ENCODE measurements around the gene ENTR1.

The ENTR1 gene

DNA sequence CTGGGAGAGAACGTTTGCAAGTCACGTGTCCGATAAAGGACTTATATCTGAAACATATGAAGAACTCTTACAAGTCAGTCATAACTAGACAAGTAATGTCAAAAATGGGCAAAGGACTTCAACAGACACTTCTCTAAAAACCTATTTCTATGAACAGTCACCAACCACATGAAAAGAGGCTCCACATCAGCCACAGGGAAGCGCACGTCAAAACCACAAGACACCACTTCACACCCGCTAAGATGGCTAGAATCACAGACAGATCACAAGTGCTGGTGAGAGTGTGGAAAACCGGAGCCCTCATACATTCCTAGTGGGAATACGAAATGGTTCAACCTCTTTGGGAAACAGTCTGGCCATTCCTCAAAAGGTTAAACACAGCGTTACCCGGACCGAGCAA lies 25.4 kb downstream of the ENTR1 start:
- TF ChIP-seq, protein P1, sequence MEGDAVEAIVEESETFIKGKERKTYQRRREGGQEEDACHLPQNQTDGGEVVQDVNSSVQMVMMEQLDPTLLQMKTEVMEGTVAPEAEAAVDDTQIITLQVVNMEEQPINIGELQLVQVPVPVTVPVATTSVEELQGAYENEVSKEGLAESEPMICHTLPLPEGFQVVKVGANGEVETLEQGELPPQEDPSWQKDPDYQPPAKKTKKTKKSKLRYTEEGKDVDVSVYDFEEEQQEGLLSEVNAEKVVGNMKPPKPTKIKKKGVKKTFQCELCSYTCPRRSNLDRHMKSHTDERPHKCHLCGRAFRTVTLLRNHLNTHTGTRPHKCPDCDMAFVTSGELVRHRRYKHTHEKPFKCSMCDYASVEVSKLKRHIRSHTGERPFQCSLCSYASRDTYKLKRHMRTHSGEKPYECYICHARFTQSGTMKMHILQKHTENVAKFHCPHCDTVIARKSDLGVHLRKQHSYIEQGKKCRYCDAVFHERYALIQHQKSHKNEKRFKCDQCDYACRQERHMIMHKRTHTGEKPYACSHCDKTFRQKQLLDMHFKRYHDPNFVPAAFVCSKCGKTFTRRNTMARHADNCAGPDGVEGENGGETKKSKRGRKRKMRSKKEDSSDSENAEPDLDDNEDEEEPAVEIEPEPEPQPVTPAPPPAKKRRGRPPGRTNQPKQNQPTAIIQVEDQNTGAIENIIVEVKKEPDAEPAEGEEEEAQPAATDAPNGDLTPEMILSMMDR (IDR thresholded peaks at IDR 0.05): no peak

DNA sequence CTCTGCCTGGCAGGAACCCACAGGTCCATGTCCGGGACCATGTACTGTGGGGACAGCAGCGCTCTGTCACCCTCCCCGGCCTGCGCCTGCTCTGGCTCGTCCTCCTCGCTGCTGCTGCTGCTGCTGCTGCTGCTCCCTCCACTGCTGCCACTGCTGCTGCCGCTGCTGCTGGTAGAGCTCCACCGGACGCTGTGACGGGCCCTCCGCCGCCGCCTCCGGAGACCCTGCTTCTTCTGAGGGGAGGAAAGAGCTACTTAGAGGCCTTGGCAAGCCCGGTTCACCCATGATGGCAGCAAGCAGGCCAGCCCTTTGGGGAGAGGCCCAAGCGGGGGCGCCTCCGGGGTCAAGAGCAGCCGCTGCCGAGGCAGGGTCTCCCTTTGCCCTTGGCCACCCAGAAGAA lies 27.0 kb downstream of the ENTR1 start:
- TF ChIP-seq, protein P1 (IDR thresholded peaks at IDR 0.05): no peak

DNA sequence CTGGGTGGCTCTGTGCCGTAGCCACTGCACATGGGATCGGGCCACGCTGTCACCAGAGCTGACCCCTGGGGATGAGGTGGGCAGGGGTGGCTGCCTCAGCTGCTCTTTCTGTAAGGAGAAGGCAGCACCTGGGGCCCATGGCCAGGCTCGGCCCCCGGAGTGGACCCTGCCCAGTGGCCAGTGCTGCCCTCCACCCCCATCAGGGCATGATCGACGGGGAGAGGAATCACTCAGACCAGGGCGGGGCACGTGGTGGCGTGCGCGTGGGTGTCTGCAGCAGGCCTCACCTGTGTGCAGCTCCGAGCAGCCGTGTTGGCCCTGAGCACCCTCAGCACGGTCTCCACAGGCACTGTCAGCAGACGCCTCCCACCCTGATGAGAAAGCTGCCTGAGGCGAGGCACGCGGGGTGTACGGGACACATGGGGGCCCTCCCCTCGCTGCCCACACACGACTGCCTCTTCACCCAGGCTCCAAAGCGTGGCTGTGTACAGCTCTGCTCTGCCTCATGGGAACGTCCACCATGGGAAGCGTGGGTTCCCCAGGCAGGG lies 28.4 kb downstream of the ENTR1 start:
- TF ChIP-seq, protein P1 (IDR thresholded peaks at IDR 0.05): no peak

DNA sequence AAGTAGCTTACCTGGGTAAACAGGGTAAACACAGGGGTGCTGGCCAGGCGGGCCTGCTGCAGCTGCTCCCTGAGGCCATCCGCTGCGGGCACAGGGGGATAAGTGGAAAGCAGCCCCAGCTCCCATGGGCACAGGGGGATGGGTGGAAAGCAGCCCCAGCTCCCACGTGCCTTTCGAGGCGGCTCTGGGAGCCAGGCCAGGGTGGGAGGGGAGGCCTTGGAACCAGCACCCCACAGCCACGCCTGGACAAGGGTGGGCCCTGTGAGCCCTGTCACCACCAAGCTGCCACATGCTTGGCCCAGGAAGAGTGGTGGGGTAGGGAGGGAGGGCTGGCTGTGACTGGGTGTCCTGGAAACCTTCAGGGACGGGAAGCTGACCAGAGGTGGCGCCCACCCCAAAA lies 29.1 kb downstream of the ENTR1 start:
- TF ChIP-seq, protein P1 (IDR thresholded peaks at IDR 0.05): no peak

DNA sequence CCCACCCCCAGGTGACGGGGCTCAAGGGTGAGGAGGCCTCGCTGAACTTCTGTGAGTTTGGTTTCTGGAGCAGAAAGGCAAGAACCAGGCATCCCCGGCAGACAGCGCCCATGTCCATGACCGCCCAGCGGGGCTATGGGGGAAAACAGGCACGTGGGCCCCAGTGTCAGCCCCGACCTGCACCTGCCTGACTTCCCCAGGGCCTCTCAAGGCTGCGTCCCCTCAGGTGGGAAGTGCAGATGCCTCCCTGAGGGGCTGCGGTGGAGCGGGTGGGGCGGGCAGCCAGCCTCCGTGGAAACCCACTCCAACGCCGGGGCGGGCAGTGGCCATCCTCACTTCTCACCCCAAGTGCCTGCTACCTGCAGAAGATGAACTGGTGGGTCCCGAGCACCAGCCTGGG lies 30.0 kb downstream of the ENTR1 start:
- TF ChIP-seq, protein P1 (IDR thresholded peaks at IDR 0.05): no peak

DNA sequence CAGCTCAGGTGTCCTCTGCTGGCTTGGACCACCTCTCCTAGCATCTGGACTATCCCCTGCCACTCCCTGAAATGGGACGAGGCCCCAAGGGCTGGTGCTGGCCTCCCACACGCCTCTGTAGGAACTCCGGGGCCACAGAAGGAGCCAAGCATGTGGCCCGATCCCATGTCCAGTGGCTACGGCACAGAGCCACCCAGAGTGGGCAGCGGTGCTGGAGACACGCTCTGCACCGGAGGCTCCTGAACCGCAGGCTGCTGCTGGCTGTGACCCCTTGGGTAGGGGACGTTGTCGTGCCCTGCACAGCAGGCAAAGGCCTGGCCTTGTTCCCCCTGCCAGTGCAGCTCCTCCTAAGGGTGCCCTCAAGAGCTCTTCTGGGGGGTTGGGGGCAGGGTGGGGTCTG lies 30.5 kb downstream of the ENTR1 start:
- TF ChIP-seq, protein P1 (IDR thresholded peaks at IDR 0.05): no peak

DNA sequence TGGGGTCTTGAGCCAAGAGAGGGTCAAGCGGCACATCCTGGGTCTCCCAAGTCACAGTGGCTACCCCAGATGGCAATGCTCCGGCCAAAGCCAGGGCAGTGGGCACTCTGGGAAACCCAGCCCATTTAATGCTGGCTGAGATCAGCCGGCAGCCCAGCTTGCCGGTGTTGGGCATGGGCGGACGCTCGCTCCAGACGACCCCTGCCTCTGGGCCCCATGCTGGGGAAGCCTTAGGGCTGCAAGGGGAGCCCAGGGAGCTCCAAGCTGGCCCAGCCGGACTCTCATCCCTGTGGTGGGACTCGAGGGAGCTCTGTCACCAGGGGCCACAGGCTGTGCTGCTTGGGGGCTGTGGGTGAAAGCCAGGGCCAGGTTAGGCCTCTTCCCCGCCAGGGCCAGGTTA lies 31.0 kb downstream of the ENTR1 start:
- TF ChIP-seq, protein P1 (IDR thresholded peaks at IDR 0.05): no peak

DNA sequence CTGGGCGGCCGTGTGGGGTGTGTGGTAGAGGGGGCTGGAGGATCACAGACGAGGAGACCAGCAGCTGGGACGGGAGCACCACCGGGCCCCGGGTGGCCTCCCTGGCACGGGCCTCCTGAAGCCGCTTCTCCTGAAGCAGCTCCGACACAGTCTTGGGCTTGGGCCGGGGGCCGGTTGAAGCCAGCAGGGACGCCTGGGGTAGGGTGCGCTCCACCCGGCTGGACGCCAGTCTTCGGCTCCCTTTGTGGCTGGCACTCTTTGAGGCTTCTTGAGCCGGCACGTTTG lies 31.5 kb downstream of the ENTR1 start:
- TF ChIP-seq, protein P1 (IDR thresholded peaks at IDR 0.05): no peak

All from LNCAP (cell line).